Measurements from ENCODE around the gene ZNF598.

GRCh38 chr16:2028620-2029220 is 19.1 kb upstream of the ZNF598 start:
- TF ChIP-seq POLR2A (IDR thresholded peaks at IDR 0.05) (no peak), CTCF (IDR thresholded peaks at IDR 0.05) (no peak)

Measured in testis (tissue), 2 donors.